Activated CD8-positive, alpha-beta memory T cell treated with anti-CD3 and anti-CD28 coated beads, Interleukin-2, amount 50 U/mL, for 24 hours (primary cell): ENCODE data around the gene ANO8.

ENCODE experiments used
- DNase-seq: peaks from one replicate; pipeline ENCODE4 v3.0.0-alpha.2; 2020; ENCODE audit errors: extremely low read depth

ANO8 gene

DNA sequence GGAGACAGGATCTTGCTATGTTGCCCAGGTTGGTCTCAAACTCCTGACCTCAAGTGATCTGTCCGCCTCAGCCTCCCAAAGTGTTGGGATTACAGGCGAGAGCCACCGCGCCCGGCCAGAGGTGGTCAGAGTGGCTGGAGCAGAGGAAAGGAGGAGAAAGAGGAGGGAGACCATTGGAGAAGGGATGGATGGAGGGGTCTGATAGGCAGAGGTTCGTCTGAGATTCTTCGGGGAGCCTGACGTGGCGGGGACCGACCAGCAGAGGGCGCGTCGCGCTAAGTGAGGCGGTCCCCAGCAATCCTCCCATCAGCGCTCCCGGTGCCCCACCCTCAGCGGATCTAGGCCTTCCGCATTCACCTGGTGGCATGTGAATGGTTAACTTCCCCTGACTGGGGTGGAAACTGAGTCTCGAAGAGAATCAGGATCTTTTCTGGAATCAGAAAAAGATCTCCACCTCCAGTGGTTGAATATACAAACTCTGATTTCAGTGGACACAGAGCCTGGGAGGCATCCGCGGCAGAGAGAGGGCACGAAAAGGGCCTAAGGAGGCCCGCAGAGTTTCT is 11.5 kb upstream of the ANO8 start:
- no peak for DNase-seq

DNA sequence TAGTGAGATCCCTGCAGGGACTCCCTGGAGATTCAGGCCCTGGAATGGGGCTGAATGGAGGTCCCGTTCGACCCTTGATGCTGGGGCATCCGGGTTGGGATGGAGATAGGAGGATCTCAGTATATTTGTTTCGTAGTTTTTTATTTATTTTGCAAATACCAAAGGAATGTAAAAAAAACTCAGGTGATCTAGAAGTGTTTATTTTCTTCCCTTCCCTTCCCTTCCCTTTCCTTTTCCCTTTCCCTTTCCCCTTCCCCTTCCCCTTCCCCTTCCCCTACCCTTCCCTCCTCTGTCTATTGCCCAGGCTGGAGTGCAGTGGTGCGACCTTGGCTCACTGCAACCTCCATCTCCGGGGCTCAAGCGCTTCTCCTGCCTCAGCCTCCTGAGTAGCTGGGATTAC is 7.2 kb upstream of the ANO8 start:
- no peak for DNase-seq

DNA sequence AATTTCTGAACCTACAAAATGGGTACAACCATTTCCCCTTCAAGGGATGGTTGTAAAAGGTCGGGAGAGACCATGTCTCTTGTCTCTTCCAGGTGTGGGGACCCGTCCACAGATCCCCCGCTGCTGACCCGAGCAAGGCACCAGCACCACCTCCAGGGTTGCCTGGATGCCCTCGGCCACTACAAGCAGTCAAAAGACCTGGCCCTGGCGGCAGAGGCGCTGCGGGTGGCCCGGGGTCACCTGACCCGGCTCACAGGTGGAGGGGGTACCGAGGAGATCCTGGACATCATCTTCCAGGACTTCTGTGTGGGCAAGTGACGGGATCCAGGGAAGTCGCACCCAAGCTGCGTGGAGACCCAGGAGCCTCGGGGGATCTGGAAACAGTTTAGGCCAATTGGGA is 6.7 kb upstream of the ANO8 start:
- DNase-seq, result no peak

DNA sequence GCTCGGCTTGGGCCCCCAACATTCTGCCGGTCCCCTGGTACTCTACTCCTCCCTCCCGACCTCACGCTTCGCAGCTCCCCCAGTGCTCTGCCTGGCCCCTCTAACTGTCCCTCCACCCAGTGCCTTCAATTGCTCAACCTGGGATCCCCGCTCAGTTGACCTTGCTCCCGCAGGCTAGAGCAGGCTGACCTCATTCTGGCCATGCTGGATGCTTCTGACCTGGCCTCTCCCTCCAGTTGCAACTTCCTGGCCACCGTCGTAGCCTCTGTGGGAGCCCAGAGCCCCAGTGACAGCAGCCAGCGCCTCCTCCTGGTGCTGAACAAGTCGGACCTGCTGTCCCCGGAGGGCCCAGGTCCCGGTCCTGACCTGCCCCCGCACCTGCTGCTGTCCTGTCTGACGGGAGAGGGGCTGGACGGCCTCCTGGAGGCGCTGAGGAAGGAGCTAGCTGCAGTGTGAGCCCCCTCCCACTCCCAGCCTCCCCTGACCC is 6.3 kb upstream of the ANO8 start:
- no peak for DNase-seq

DNA sequence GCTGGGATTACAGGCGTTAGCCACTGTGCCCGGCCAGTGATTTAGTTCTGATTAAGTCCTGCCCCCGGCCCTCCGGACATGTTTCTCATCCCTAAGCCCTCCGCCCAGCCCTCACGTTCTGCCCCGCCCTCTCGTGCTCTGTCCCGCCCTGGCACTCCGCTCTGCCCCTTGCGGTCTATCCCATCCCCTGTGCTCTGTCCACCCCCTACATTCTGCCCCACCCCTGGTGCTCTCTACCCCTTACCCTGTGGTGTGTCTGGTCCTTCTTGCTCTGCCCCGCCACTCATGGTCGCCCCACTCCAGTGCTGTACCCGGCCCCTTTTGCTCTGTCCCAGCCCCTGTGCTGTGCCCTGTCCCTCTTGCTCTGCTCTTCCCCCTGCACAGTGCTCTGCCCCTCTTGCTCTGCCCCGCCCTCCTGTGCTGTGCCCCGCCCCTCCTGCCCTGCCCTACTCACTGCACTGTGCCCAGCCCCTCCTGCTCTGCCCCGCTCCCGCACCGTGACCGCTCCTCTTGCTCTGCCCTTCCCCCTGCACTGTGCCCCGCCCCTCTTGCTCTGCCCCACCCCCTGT is 5.7 kb upstream of the ANO8 start:
- DNase-seq, result no peak

DNA sequence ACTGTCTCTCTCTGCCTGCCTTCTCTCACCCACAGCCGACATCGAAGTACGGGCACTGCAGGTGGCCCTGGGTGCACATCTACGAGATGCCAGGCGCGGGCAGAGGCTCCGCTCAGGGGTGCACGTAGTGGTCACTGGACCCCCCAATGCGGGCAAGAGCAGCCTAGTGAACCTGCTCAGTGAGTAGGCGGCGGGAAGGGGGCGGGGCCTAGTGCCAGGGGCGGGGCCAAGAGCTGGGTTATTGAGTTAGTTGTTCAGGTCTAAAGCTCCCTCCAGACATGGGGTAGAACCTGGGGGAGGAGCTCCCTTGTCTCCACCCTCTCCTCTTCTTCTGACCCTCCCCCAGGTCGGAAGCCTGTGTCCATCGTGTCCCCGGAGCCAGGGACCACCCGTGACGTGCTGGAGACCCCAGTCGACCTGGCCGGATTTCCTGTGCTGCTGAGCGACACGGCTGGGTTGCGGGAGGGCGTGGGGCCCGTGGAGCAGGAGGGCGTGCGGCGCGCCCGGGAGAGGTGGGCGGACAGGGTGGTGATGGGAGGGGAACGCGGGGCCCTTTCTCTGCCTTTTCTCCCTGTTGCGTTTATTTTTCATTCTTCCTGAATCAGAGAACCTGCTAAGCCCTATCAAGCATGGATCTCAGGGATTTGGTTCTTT is 4.6 kb upstream of the ANO8 start:
- no peak for DNase-seq

DNA sequence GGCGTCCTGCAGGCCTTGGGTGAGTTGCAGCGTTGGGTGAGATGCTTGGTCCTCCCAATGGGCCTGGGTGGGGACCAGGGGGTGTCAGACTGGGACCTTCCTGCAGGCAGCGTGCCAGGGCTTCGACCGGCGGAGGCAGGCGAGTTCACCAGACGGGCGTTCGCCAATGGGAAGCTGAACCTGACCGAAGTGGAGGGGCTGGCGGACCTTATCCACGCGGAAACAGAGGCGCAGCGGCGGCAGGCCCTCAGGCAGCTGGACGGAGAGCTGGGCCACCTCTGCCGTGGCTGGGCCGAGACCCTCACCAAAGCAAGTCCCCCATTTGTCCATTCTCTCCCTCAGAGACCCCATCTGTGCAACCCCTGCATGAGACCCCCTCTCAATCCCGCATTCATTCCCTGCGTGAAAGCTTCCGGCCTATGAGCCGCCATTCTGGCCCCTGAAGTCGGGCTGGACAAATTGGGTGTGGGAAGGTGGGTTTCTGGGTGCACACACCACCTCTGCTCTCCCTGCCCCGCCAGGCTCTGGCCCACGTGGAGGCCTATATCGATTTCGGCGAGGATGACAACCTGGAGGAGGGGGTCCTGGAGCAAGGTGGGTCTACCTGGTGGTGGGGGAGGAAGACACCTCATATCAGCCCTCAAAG is 3.9 kb upstream of the ANO8 start:
- DNase-seq, result no peak

DNA sequence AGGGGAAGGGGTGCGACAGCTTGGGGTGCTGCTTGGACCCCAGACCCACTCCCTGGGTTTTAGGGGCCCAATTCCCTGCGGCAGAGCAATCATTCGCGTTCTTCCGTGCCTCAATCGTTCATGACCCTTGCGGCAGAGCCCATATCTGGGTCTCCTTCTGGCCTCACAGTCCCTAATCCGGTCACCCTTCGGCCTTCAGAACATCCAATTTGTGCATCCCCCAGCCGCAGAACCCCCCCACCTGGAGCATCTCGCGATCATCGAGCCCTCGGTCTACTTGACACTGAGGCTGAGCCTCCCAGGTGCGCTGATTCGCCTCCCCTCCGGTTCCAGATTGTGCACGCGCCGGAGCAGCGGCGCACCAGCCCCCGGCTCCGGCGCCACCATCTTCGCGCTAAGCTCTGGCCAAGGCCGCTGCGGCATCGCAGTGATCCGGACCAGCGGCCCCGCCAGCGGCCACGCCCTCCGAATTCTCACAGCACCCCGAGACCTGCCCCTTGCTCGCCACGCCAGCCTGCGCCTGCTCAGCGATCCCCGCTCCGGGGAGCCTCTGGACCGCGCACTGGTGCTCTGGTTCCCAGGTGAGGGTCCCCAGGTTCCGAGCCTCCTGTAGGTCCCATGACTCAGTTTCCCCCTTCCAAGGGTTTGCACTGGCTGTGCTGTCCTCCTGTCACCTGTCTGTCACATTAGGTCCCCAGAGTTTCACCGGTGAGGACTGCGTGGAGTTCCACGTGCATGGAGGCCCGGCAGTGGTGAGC is 3.2 kb upstream of the ANO8 start:
- DNase-seq, result no peak

DNA sequence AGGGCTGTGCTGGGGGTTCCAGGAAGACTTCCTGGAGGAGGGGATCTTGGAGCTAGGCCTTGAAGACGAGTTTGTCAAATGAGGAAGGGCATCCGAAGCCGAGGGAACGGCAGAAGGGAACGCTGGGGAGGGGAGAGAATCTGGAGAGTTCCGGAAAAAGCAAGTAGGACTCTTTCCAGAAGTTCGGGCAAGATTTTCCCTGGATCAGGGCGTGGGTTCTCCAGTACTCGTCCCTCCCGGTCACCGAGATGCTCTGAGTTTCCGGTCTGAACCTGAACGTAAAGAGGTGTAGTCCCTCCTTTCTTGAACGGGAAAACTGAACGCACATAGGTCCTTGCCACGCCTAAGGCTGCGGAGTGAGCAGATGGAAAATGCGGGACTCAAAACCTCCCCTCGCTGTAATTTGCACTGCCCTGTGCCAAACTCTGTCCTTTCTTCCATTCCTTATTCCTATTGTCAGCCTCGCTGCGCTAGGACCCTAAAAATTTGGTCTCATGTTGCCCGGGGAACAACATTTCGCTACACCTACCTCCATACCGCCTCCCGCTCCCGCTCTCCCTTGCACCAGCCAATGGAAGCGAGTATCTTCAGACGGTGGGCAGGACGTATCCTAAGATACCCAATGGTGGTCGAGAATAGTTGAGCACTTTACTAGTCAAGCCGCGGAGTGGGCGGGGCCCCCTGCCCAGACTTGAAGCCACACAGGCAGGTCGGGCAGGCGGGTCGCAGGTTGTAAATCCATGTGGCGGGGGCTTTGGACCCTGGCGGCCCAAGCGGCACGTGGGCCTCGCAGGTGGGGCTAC is 2.4 kb upstream of the ANO8 start, which contains the start of gene GTPBP3:
TSS of gene GTPBP3 (plus strand) at position 682 of the 803 bp plus-strand sequence. CDS start at position 741, 59 bp downstream.
- peak; percentile 95 for DNase-seq

DNA sequence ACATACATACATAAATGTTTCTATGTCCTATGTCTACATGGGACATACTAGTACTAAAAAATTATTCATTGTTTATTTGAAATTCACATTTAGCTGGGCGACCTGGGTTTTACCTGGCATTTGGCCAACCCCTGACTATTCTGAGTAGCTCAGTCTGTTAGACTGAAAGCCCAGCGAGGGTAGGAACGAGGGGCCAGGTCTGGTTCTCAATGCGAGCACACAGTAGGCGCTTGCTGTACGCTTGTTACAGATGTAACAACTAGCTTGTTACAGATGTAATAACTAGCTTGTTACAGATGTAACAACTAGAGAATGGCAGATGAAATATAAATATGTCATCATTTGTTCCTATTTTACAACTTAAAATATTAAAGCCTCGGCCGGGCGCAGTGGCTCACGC is 920 bp upstream of the ANO8 start:
- DNase-seq, result no peak

DNA sequence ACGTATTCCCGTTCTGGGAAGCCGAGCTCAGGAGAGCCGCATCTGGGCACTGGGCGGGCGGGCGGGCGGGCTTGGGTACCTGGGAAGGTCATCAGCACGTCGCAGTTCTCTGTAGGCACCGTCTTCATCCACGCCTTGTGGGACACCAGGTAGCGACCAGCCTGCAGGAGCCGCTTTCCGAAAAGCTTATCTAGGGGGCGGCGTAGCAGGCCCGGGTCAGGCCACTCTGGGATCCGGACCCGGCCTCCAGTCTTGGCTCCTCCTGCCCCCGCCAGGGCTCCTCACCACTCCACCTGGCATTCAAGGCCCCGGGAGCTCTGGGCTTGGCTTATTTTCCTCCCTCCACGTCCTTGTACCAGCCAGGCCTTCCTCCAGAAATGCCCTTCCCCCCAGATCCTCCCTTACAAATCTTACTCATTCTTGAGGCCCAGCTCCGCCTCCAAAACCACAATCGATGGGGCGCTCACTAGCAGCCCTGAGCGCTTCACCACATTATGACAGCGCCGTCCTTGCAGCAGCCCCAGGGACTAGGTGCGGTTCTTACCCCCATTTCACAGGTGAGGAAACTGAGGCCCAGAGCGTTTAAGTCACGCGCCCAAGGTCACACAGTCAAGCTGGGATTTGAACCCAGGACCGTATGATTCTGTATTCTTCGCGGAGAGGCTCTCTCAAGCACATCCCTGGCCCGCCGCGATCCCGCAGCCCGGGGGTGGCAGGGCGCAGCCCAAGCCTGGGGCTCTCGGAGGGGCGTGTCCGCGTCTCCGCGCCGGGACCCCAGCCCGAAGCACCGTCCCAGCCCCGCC is 843 bp downstream of the ANO8 start:
- no peak for DNase-seq

DNA sequence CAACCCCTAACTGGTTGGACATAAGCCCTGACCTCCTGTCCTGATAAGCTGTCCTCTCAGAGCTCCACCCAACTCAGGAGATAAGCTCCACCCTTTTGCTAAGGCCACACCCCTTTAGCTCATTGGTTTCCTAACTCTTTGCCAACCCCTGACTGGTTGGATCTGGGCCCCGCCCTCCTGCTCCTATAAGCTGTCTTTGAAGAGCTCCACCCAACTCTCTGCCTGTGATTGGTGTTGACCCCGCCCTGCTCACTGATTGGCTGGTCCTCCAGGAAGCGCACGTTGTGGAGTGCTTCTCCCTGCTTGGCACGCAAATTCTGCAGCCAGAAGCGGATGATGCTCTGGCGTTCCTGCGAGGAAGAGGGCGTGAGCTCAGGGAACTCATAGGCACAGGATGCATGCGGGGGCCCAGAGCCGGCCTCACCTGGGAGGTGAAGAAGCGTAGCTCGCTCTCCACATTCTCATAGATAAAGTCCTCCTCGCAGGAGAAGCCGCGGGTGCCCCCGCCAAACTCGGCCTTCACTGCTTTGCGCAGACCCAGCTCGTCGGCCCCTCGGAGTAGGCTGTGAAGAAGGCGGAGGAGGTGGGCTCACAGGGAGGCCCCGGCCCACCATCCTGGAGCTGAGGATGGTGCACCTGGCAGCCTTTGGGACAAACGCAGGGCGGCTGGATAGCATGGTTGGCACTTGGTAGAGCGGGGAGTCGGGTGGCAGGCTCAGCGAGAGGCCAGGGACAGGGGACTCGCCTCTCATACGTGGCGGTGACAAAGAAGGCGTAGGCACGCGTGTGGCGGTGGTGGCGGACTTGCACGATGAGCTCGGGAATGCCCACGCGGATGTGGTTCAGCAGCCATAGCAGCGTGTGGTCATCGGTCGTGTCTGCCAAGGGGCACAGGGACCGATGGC is 1.7 kb downstream of the ANO8 start:
- no peak for DNase-seq

DNA sequence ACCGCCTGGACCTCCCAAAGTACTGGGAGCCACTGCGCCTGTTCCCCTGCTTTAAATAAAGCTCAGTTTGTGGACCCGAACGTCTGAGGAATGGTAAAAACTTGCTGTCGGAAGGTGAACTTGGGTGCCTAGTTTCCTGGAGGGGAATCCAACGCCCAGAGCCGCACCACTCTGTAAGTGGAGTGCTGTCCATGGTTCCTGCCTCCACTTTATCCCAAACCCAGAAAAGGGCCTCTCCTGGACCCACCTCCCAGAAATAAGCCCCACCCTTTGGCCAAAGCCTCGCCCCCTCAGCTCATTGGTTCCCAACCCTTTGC is 2.3 kb downstream of the ANO8 start:
- no peak for DNase-seq

DNA sequence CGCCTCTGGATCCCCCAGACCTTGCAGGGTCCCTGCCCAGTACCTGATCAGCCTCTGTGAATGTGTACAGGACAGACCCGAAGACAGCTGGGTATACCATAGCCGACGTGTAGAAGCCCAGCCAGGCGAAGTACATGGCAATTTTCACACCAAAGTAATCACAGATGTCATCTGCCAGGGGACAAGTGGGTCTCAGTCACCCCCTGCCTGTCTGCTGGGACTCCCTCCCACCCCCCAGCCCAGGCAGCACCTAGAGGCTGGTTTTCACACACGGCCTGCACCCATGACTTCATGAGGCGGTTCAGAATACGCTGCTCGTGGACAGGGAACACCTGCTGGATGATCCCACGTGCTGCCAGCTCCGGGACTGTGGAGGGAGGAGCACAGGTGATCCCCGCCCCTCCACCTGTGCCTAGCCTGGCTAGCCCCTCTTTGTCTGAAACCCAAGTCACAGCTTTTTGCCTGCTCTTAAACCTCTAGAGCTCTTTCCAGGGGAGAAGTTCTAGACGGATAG is 3.6 kb downstream of the ANO8 start:
- DNase-seq, result no peak

DNA sequence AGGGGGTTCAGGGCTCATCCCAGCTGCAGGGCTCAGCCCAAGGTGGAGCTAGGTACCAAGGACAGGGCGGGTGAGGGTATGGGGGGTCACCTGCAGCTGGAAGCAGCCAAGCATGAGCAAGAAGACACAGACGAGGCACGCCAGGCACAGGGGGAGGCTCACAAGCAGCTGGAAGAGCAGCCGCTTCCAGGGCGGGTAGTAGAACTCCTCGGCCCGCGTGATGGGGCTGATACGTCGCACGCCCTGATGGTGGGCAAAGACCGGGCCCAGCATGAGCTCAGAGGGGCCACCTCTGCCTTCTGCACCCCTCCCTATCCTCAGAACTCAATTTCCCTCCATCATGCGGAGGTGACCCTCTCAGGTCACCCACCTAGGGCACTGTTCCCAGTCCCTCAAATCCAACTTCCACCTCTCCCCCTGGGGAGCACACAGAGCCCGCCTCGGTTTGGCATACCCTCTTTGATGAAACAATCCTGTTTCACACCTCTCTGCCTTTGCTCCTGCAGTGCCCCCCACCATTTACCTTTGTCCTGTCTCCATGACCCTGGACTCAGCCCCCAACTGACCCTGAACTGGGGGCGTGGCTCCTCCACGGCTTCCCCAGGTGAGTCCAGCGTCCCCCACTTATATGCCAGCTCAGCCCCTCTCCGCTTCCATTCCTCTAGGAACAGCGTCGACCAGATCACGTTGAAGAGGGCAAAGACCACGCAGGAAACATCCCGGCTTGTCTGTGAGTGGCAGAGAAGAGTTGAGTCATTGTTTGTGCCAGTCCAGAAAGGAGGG is 4.2 kb downstream of the ANO8 start:
- DNase-seq, result no peak

DNA sequence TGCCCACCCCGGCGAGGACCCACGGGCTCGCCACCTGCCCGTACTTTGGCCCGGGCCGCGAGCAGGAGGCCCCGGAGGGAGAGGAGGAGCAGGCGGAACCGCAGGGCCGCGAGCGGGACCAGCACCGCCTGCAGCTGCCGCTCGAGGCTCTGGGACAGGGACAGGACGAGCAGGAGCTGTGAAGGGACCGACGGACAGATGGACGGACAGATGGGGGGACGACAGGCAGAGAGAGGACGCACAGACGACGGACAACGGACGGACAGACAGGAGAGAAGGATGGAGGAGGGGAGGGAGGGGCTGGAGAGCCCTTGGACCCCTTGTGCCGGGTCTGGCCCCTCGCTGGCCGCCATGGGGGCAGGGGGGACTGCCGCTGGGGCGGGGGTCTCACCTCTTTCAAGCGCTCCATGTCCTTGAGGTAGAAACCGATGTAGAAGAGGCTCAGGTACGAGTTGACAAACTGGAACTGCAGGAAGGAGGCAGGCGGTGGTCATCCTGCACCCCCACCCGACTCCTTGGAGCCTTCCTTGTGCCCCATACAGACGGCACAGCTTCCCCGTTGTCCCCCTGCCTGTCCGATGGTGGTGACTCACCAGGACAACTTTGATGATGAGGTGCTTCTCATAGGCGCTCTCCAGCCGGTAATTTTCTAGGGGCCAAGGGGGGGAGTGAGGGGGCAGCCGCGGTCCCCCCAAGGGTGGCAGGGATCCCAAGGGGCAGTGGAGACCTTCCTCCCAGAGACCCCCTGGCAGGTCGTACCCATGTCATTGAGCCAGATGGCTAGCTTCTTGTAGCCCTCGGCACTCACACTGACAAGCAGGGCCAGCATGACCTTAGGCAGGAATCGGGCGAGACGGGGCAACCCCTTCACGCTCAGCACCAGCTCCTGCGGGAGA is 5.0 kb downstream of the ANO8 start:
- DNase-seq, result no peak

DNA sequence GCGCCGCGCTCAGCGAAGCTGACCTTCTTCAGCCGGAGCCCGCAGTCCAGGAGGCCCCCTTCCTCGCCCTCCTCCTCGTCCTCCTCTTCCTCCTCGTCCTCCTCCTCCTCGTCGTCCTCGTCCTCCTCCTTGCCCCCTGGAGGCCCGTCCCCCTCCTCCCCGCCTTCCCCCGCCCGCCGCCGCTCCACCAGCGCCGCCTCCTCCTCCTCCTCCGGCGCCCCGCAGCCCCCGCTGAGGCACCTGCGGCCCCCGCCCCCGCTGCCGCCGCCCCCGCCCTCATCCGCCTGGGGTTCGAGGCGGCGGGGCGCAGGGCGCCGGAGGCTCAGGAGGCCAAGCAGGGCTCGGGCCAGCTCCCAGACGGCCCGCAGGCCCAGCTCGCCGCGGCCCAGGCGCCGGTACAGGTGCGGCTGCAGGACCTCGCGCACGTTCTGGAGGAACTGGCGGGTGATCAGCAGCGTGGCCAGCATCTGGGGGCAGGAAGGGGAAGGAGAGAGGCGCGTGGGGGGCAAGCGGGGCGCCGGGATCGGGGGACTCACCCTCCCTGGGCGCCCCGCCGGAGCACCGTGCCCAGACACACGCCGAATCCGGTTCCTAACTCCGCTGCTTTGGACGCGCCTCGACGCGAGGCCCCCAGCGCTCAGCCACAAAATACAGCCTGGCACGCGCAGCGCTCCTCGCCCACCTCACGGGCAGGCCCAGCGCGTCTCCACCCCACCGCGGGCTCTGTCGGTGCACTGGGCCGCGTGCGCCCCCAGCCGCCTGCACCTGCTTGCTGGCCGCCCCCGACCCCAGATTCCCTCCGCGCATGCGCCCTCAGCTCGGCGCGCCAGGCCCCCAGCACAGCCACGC is 5.9 kb downstream of the ANO8 start:
- no peak for DNase-seq
